A673 (cell line): ENCODE data around the gene TXNDC15. TPM values are rescaled to one million over a fixed set of nuclear protein-coding genes. Genes with fewer than 3 reads are reported as not detected.
"Not testable (repeated sequence)": the region's sequence is repeated elsewhere in the genome, so short reads cannot be mapped to it uniquely, and the experiment has no call there.

ENCODE experiments used
- BruUV-seq: library from RNA; stranded (reverse); fragments of 400-500 nt; replicated peaks from 2 replicates; lab custom pipeline; 2021; lab: Mats Ljungman, UMichigan
- CTCF ChIA-PET: fragments of 300-600 bp; sonication (Branson Sonifier 250); formaldehyde crosslinking; loops from one replicate; lab custom pipeline; 2022; ENCODE audit warnings: antibody characterized with exemption; lab: Charles Lee
- POLR2A ChIA-PET: fragments of 300-600 bp; sonication (Branson Sonifier 250); formaldehyde crosslinking; loops from one replicate; lab custom pipeline; 2022; ENCODE audit warnings: antibody characterized with exemption; ENCODE audit not compliant: low non-redundant PET; lab: Charles Lee
- DNase-seq: peaks from one replicate; pipeline ENCODE4 v3.0.0-alpha.2; 2015; ENCODE audit warnings: low spot score
- H3K27ac ChIP-seq: fragments of 200-600 bp; sonication (generic); 2 replicates; pipeline ENCODE4 v1.5.1; 2016; ENCODE audit warnings: mixed run types, low read depth, mild to moderate bottlenecking, mixed read lengths, antibody characterized with exemption, low read length; ENCODE audit not compliant: poor library complexity, severe bottlenecking
- H3K27me3 ChIP-seq: fragments of 200-600 bp; sonication (generic); replicated peaks from 2 replicates; pipeline ENCODE4 v1.6.1; 2017; ENCODE audit warnings: mixed run types, low read depth, mild to moderate bottlenecking, mixed read lengths, antibody characterized with exemption, low read length; ENCODE audit not compliant: insufficient read depth, poor library complexity
- H3K36me3 ChIP-seq: fragments of 200-600 bp; sonication (generic); 2 replicates; pipeline ENCODE4 v1.6.1; 2016; ENCODE audit warnings: mixed run types, mild to moderate bottlenecking, mixed read lengths, antibody characterized with exemption, low read length; ENCODE audit not compliant: insufficient read depth, poor library complexity, severe bottlenecking
- H3K4me1 ChIP-seq: fragments of 200-600 bp; sonication (generic); 2 replicates; pipeline ENCODE4 v1.6.1; 2017; ENCODE audit warnings: mixed run types, mild to moderate bottlenecking, mixed read lengths, antibody characterized with exemption, low read length; ENCODE audit not compliant: insufficient read depth, poor library complexity, severe bottlenecking
- H3K4me3 ChIP-seq: fragments of 200-600 bp; sonication (generic); 2 replicates; pipeline ENCODE4 v1.5.1; 2016; ENCODE audit warnings: low read depth, mixed run types, mild to moderate bottlenecking, mixed read lengths, low read length; ENCODE audit not compliant: poor library complexity, severe bottlenecking
- H3K9me3 ChIP-seq: fragments of 200-600 bp; sonication (generic); 2 replicates; pipeline ENCODE4 v1.6.1; 2016; ENCODE audit warnings: mixed run types, low read depth, mild to moderate bottlenecking, mixed read lengths, antibody characterized with exemption, low read length; ENCODE audit not compliant: poor library complexity, severe bottlenecking
- CTCF ChIP-seq: fragments of 300-800, 200-600 bp; sonication (generic); conservative IDR thresholded peaks from 2 replicates; pipeline ENCODE4 v1.5.1; 2017; ENCODE audit warnings: low read depth, mild to moderate bottlenecking, antibody characterized with exemption, low read length, moderate library complexity, mixed read lengths
- EZH2 ChIP-seq: fragments of 200-600 bp; sonication (generic); IDR thresholded peaks from 2 replicates; pipeline ENCODE4 v1.6.1; 2017; ENCODE audit warnings: borderline replicate concordance, low read depth, mild to moderate bottlenecking, mixed read lengths, antibody characterized with exemption, low read length; ENCODE audit not compliant: poor library complexity, severe bottlenecking
- intact Hi-C: fragments of 100-400 bp; cut with micrococcal nuclease; formaldehyde crosslinking; loops from one replicate; pipeline ENCODE4 v1.10.0; 2022; ENCODE audit not compliant: unreplicated experiment
- total RNA-seq: library from RNA; stranded (reverse); gene quantifications from 2 replicates; pipeline ENCODE4 v1.2.3, GENCODE V29; 2021

Gene TXNDC15
- total RNA-seq, 1 experiment from 2014 or later: 42.0 TPM

DNA sequence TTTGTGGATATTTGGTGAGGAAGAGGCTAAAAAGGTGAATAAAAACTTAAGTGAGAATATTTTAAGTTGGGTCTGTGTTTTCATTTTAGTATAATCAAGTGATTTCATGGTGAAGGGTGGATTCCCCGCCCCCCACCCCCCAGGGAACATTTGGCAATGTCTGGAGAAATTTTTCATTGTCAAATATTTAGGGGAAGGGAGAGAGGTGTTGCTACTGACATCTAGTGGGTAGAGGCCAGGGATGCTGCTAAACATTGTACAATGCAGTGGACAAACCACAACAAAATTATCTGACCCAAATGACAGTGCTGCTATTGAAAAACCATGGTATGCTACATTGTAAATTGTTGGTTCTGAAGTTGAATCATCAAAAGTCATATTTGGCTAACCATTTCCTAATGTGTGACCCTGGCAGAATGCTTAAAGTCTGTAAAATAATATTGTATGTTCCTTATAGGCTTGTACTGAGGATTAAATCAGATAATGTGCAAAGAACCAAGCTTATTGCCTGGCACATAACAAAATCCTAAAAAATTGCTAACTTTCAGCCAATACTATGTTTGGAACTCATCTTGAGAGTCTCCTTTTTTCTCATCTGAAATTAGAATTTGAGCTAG is 22.8 kb upstream of the TXNDC15 start:
- ChIA-PET CTCF (interaction anchor here (0.6 to 1.0 kb wide), 3 partner anchors 8 to 324 kb away, joined by 3 to 6 read pairs (median 3); no protein-coding TSS in a partner anchor), POLR2A (no interaction called here)
- Histone ChIP-seq H3K36me3 (peaks cover 48% of the 10 kb centered on the region), H3K27ac (no peak overlapping the region), H3K27me3 (no peaks in the 10 kb centered on the region), H3K4me3 (no peak overlapping the region), H3K4me1 (peaks cover 17% of the 10 kb centered on the region), H3K9me3 (no peaks in the 10 kb centered on the region)
- BruUV-seq: no TSS peak
- TF ChIP-seq EZH2 (no peak), CTCF (peak; percentile 66)
- intact Hi-C loops: loop anchor here (2.0 kb wide), 2 partner anchors 93 to 113 kb away; partner anchors contain the start of genes CAMLG and DDX46
- DNase-seq: peak; percentile 70

DNA sequence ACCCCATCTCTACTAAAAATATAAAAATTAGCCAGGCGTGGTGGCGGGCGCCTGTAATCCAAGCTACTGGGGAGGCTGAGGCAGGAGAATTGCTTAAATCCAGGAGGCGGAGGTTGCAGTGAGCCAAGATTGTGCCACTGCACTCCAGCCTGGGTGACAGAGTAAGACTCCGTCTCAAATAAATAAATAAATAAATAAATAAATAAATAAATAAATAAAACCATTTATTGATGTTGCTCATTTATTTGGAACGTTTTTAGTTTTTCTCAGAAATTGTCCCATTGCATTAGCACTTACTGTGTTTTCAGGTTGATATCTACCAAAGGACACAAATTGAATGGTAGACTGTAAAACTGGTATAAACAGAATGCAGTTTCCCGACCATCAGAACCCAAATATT is 17.7 kb upstream of the TXNDC15 start:
- peaks cover 73% of the 10 kb centered on the region for H3K36me3 ChIP-seq
- H3K27ac ChIP-seq, POLR2A ChIA-PET, H3K9me3 ChIP-seq, BruUV-seq, CTCF ChIA-PET, H3K4me1 ChIP-seq, H3K4me3 ChIP-seq, DNase-seq, H3K27me3 ChIP-seq, intact Hi-C loops: not testable (repeated sequence)

GRCh38 chr5:134857401-134857800 is 16.8 kb upstream of the TXNDC15 start:
- Histone ChIP-seq H3K27ac (no peak overlapping the region), H3K4me3 (no peak overlapping the region), H3K36me3 (peaks cover 69% of the 10 kb centered on the region), H3K4me1 (no peaks in the 10 kb centered on the region), H3K9me3 (no peaks in the 10 kb centered on the region), H3K27me3 (no peaks in the 10 kb centered on the region)
- ChIA-PET CTCF (no interaction called here), POLR2A (no interaction called here)
- intact Hi-C loops: no loop called here
- no TSS peak for BruUV-seq
- TF ChIP-seq EZH2 (no peak), CTCF (no peak)
- DNase-seq: no peak

- Histone ChIP-seq H3K4me1 (no peaks in the 10 kb centered on the region), H3K36me3 (peaks cover 14% of the 10 kb centered on the region), H3K27me3 (no peaks in the 10 kb centered on the region), H3K27ac (no peak overlapping the region), H3K4me3 (no peak overlapping the region), H3K9me3 (no peaks in the 10 kb centered on the region)
- CTCF ChIA-PET: no interaction called here
- DNase-seq: no peak
- TF ChIP-seq CTCF (no peak), EZH2 (no peak)
- POLR2A ChIA-PET: no interaction called here
- intact Hi-C loops: no loop called here
- BruUV-seq: no TSS peak
These were observed 9.5 kb upstream of the TXNDC15 start for GRCh38 chr5:134864707-134865106.
